Astrocyte of the spinal cord (primary cell): ENCODE measurements around the gene TBCD.

Experiments used
- DNase-seq: peaks from one replicate; pipeline ENCODE4 v3.0.0; 2011; ENCODE audit warnings: low read depth, low spot score
- H3K4me3 ChIP-seq: 2 replicates; pipeline ENCODE4 v1.5.1; 2011; ENCODE audit warnings: low read depth, mild to moderate bottlenecking, low read length, moderate library complexity
- in situ Hi-C: cut with HindIII; loops from 2 replicates; pipeline ENCODE4 v1.10.0; 2017; ENCODE audit warnings: low sequenced_read_pairs
- TF ChIP-seq, protein P1 (sequence below): IDR thresholded peaks from 2 replicates; pipeline ENCODE4 v1.5.1; 2012; ENCODE audit warnings: low read depth, mild to moderate bottlenecking, low read length, inconsistent platforms

Gene TBCD

DNA sequence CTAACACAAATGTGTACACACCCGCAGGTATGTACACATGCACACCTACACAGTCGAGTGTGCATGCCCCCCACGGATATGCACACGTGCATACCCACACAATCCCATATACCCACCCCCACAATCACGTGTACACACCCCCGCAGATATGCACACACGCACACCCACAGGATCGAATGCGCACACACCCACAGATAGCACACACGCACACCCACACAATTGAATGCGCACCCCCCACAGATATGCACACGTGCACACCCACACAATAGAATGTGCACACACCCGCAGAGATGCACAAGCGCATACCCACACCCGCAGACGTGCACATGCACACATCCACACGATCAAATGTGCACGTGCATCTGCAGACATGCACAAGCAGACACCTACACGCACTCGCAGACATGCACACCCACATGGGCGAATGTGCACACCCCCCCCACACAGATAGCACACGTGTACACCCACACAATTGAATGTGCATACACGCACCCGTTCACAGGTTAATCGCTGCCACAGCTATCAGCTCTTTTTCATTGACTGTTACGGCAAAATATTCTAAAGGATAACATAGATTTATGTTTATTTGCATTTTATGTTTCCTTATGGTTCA is 77.1 kb downstream of the TBCD start:
- DNase-seq = no peak
- in situ Hi-C loops = no loop called here
- no peak overlapping the region for H3K4me3 ChIP-seq
- TF ChIP-seq, protein P1, sequence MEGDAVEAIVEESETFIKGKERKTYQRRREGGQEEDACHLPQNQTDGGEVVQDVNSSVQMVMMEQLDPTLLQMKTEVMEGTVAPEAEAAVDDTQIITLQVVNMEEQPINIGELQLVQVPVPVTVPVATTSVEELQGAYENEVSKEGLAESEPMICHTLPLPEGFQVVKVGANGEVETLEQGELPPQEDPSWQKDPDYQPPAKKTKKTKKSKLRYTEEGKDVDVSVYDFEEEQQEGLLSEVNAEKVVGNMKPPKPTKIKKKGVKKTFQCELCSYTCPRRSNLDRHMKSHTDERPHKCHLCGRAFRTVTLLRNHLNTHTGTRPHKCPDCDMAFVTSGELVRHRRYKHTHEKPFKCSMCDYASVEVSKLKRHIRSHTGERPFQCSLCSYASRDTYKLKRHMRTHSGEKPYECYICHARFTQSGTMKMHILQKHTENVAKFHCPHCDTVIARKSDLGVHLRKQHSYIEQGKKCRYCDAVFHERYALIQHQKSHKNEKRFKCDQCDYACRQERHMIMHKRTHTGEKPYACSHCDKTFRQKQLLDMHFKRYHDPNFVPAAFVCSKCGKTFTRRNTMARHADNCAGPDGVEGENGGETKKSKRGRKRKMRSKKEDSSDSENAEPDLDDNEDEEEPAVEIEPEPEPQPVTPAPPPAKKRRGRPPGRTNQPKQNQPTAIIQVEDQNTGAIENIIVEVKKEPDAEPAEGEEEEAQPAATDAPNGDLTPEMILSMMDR = no peak

DNA sequence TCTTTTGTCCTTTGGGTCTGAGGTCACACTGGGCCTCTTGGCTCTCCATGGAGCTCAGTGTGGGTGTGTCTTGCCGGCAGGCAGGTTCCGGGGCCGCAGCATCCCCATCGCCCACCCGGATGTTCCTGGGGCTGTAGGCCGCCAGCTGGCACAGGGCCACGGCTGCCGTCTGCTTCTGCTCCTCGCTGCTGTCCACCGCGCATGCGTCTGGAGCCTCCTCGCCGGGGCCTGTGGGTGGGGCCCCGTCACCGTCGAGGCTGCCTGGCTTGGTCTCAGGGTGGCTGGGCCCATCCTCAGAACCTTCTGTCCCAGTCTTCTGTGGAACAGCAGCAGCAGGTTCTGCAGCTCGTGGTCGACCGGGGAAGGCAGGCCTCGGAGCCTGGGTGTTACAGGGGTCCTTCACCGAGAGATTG is 78.4 kb downstream of the TBCD start:
- in situ Hi-C loops = no loop called here
- DNase-seq = no peak
- no peak overlapping the region for H3K4me3 ChIP-seq
- TF ChIP-seq, protein P1 = no peak

DNA sequence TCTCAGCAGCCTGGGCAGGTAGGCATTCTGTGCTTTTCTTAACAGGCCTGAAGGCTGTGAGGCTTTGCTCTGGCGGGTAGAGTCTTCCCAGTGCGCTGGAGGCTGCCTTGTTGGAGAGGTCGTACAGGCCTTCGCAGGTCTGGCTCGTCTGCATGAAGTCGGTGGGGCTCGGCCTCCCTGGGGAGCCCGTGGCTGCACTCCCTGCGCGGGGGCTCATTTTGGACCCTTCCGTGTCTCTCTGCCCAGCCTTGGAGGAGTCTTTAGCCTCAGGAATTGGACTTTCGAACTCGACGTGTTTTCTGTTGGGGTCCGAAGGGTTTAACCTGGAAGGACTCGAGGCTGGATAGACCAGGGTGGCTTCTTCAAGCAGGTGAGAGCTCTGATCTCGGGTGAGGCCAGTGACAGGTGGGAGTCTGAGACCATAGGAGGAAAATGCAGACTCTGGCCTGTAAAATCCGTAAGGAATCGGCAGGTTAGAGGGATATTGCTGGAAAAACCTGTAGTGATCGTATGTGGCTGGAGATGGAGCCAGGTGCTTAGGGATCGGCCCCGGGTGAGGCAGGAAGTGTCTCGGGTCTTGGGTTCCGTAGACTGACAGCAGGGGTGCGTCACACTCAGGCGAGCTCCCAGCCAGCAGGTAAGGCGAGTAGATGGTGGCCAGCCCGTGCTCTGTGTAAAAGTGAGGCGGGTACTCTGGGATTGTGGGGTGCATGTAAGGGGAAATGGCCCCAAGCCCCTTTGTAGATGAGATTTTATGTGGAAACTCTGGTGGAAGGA is 79.4 kb downstream of the TBCD start:
- no peak for DNase-seq

DNA sequence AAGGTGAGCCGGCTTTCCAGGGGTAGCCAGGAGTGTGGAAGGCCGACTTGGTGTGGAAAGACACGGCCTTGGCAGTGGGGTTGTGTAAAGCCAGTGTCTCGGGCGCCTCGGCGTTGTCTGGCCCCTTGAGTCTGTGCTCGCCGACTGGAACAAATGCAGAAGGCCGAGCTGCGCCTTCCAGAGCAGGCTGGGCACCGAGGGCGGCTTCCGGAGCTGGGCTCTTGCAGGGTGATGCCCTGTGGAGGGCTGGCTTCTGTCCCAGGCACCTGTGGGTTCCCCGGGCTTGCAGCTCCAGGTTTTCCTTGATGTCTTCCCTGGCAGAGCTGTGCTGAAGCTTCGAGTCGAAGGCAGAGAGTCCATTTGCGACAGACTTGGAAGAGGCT is 79.9 kb downstream of the TBCD start:
- H3K4me3 ChIP-seq = no peak overlapping the region
- no peak for DNase-seq
- in situ Hi-C loops = no loop called here
- TF ChIP-seq, protein P1 = no peak

More for the DNA sequence above, 79.4 kb downstream of the TBCD start:
- TF ChIP-seq, protein P1 = no peak
- no peak overlapping the region for H3K4me3 ChIP-seq
- in situ Hi-C loops = no loop called here

DNA sequence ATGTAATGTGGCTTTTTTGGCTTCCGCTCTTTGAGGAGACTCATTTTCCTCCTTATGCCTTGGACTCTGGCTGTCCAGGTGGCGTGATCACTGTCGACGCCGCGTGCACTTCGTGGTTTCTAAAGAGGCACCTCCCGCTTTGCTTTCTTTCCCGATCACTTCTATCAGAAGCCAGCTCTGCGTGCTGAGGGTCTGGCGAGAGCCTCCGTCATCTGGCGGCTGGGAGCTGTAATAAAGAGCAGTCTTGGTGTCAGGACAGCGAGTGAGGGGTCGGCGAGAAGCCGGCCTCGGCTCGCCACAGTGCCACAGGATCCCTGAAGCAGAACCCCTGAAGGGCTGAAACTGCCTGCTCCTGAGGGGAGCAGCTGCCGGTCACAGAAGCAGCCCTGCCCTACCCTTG is 80.5 kb downstream of the TBCD start:
- DNase-seq = no peak
- H3K4me3 ChIP-seq = no peak overlapping the region
- in situ Hi-C loops = no loop called here
- TF ChIP-seq, protein P1 = no peak

DNA sequence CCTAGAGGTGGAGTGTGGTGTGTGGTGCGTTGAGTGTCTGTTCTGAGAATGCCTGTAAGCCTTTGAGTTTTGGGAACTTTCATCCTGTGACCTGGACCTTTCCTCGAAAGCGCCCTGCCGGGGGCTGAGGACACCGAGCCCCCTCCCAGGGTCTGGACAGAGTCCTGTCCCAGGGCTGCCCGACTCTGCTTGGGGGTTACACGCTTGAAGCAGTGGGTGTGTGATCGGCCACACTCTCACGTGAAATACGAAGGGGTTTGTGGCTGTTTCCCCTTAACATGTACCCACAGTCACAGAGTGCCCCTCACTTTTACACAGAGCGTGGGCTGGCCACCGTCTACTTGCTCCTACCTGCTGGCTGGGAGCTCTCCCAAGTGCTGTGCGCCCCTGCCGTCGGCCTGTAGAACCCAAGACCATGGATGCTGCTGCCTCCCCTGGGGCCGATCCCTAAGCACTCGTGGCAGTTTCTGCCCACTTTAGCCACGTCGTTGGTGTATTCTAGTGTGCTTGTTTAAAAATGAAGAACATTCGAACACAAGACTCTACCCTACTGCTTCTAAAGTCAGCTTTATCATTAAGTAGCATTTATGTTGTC is 81.1 kb downstream of the TBCD start:
- H3K4me3 ChIP-seq = no peak overlapping the region
- TF ChIP-seq, protein P1 = no peak
- no peak for DNase-seq
- in situ Hi-C loops = no loop called here
